ENCODE measurements around the gene PHC1.
"Not testable (repeated sequence)": the region's sequence is repeated elsewhere in the genome, so short reads cannot be mapped to it uniquely, and the experiment has no call there.

Gene PHC1

DNA sequence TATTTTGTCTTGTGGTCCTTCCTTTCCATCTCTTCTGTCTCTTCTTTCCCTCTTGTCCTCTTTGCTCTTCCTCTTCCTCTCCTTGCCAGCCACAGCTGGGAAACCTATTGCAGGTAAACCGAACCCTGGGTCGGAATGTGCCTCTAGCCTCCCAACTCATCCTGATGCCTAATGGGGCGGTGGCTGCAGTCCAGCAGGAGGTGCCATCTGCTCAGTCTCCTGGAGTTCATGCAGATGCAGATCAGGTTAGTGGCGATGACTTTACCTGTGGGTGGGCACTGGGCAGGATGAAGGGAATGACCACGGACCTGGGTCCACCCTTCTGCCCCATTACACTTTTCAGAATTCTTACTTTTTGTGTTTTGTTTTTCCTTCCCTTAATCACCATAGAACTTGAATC lies 8.2 kb downstream of the PHC1 start:
- no peaks in the 10 kb centered on the region for H3K27me3 ChIP-seq (ENCODE audit: control insufficient read depth in 5 of 5, insufficient read depth in 4 of 5, low read length in 5 of 5)
- no peak overlapping the region for H3K27ac ChIP-seq (ENCODE audit: low read depth, low read length)
- H3K9me3 ChIP-seq (ENCODE audit: control insufficient read depth in 5 of 5, low read length in 5 of 5) = no peaks in the 10 kb centered on the region
- H3K4me1 ChIP-seq (ENCODE audit: control insufficient read depth in 5 of 5, insufficient read depth in 5 of 5, low read length in 5 of 5) = no peaks in the 10 kb centered on the region
- peaks cover 7 to 37% (median 21%) of the 10 kb centered on the region in 5 donors for H3K36me3 ChIP-seq (ENCODE audit: control insufficient read depth in 5 of 5, insufficient read depth in 5 of 5, low read length in 5 of 5)
- no peak overlapping the region for H3K9ac ChIP-seq (ENCODE audit: low read length in 5 of 5)
- no peak overlapping the region for H3K4me3 ChIP-seq (ENCODE audit: low read depth in 1 of 5, low read length in 5 of 5)

DNA sequence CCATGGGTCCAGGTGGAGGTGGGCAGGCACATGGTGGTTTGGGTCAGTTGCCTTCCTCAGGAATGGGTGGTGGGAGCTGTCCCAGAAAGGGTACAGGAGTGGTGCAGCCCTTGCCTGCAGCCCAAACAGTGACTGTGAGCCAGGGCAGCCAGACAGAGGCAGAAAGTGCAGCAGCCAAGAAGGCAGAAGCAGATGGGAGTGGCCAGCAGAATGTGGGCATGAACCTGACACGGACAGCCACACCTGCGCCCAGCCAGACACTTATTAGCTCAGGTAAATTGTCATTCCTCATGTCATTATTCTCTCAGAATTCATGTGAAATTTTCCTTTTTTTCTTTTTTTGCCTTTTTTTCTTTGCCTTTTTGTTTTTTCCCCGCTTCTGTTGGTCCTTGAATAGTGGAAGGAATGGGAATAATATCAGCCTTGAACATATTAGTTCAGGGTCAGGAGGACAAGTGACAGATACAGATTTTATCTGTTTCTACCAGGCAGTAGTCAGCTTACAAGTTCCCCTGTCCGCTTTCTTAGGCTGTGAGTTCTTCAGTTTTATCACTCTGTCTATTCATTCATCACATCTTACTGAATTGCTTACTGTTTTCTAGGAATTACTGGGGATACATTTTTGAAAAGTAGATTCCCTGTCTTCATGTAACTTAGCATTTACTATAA lies 16.5 kb downstream of the PHC1 start:
- H3K27ac ChIP-seq (ENCODE audit: low read depth, low read length); H3K4me1 ChIP-seq (ENCODE audit: control insufficient read depth in 5 of 5, insufficient read depth in 5 of 5, low read length in 5 of 5); H3K9ac ChIP-seq (ENCODE audit: low read length in 5 of 5); H3K4me3 ChIP-seq (ENCODE audit: low read depth in 1 of 5, low read length in 5 of 5); H3K27me3 ChIP-seq (ENCODE audit: control insufficient read depth in 5 of 5, insufficient read depth in 4 of 5, low read length in 5 of 5); H3K9me3 ChIP-seq (ENCODE audit: control insufficient read depth in 5 of 5, low read length in 5 of 5): not testable (repeated sequence)
- peaks cover 8 to 48% (median 24%) of the 10 kb centered on the region in 5 donors for H3K36me3 ChIP-seq (ENCODE audit: control insufficient read depth in 5 of 5, insufficient read depth in 5 of 5, low read length in 5 of 5)

DNA sequence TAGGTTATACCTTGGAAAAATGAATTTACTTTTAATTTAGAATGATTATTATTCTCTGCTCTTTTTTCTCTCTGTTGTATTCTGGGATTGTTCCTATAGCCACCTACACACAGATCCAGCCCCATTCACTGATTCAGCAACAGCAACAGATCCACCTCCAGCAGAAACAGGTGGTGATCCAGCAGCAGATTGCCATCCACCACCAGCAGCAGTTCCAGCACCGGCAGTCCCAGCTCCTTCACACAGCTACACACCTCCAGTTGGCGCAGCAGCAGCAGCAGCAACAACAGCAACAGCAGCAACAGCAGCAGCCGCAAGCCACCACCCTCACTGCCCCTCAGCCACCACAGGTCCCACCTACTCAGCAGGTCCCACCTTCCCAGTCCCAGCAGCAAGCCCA lies 18.2 kb downstream of the PHC1 start:
- not testable (repeated sequence) for H3K9ac ChIP-seq (ENCODE audit: low read length in 5 of 5); H3K4me1 ChIP-seq (ENCODE audit: control insufficient read depth in 5 of 5, insufficient read depth in 5 of 5, low read length in 5 of 5); H3K27ac ChIP-seq (ENCODE audit: low read depth, low read length); H3K27me3 ChIP-seq (ENCODE audit: control insufficient read depth in 5 of 5, insufficient read depth in 4 of 5, low read length in 5 of 5); H3K9me3 ChIP-seq (ENCODE audit: control insufficient read depth in 5 of 5, low read length in 5 of 5); H3K4me3 ChIP-seq (ENCODE audit: low read depth in 1 of 5, low read length in 5 of 5)
- H3K36me3 ChIP-seq (ENCODE audit: control insufficient read depth in 5 of 5, insufficient read depth in 5 of 5, low read length in 5 of 5) = peaks cover 17 to 58% (median 28%) of the 10 kb centered on the region in 5 donors

- not testable (repeated sequence) for H3K4me3 ChIP-seq (ENCODE audit: low read depth in 1 of 5, low read length in 5 of 5); H3K27me3 ChIP-seq (ENCODE audit: control insufficient read depth in 5 of 5, insufficient read depth in 4 of 5, low read length in 5 of 5); H3K9ac ChIP-seq (ENCODE audit: low read length in 5 of 5); H3K27ac ChIP-seq (ENCODE audit: low read depth, low read length); H3K9me3 ChIP-seq (ENCODE audit: control insufficient read depth in 5 of 5, low read length in 5 of 5); H3K4me1 ChIP-seq (ENCODE audit: control insufficient read depth in 5 of 5, insufficient read depth in 5 of 5, low read length in 5 of 5)
- peaks cover 20 to 67% (median 29%) of the 10 kb centered on the region in 5 donors for H3K36me3 ChIP-seq (ENCODE audit: control insufficient read depth in 5 of 5, insufficient read depth in 5 of 5, low read length in 5 of 5)
These were observed 19.8 kb downstream of the PHC1 start for GRCh38 chr12:8934080-8934479.

- Histone ChIP-seq H3K4me1 (ENCODE audit: control insufficient read depth in 5 of 5, insufficient read depth in 5 of 5, low read length in 5 of 5) (no peaks in the 10 kb centered on the region), H3K4me3 (ENCODE audit: low read depth in 1 of 5, low read length in 5 of 5) (no peak overlapping the region), H3K9me3 (ENCODE audit: control insufficient read depth in 5 of 5, low read length in 5 of 5) (no peaks in the 10 kb centered on the region), H3K9ac (ENCODE audit: low read length in 5 of 5) (no peak overlapping the region), H3K36me3 (ENCODE audit: control insufficient read depth in 5 of 5, insufficient read depth in 5 of 5, low read length in 5 of 5) (peaks cover 19 to 58% (median 27%) of the 10 kb centered on the region in 5 donors), H3K27ac (ENCODE audit: low read depth, low read length) (no peak overlapping the region), H3K27me3 (ENCODE audit: control insufficient read depth in 5 of 5, insufficient read depth in 4 of 5, low read length in 5 of 5) (no peaks in the 10 kb centered on the region)
These were observed 22.4 kb downstream of the PHC1 start for GRCh38 chr12:8936735-8937134.

GRCh38 chr12:8937842-8938442 lies 23.6 kb downstream of the PHC1 start:
- H3K36me3 ChIP-seq (ENCODE audit: control insufficient read depth in 5 of 5, insufficient read depth in 5 of 5, low read length in 5 of 5) = peaks cover 27 to 63% (median 38%) of the 10 kb centered on the region in 5 donors
- not testable (repeated sequence) for H3K4me1 ChIP-seq (ENCODE audit: control insufficient read depth in 5 of 5, insufficient read depth in 5 of 5, low read length in 5 of 5); H3K27ac ChIP-seq (ENCODE audit: low read depth, low read length)

DNA sequence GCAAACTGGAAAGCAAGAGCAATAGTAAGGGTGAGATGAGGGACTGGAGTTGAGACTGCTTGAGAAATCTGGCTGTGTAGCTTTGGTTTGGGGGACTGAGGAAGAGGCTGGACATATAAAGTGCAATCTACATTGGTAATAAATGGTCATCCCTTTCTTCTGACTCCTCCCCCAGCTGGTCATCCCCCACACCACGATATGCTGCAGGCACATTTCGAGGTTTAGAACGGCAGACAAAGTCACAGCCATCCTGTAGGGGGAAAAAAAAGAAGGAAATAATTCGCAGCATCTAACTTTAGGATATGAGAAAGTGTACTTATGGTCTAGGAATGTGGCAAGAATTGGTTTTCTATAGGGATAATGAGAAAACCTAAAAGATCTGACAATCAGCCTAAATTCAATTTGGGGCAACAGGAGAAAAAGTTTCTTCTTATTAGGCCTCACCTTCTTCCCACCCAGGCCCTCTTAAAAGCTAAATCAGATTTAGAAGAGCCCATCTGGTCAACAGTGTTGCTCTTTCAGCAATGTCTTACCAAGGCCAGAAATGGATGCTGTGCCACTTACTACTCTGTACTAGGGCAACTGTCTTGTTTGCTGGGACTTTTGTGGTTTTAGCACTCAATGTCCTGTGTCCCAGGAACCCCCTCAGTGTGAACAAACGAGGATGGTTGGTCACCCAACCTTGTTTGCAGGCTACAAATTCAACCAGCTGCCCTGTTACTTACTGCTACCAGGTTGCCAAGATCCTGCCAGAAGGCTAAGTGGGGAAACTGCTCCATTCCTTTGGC lies 27.6 kb downstream of the PHC1 start:
- peaks cover 0 to 8% (median 0%) of the 10 kb centered on the region in 5 donors for H3K4me1 ChIP-seq (ENCODE audit: control insufficient read depth in 5 of 5, insufficient read depth in 5 of 5, low read length in 5 of 5)
- peak overlapping the region in 1 of 5 donors; percentile 17 for H3K9ac ChIP-seq (ENCODE audit: low read length in 5 of 5)
- H3K9me3 ChIP-seq (ENCODE audit: control insufficient read depth in 5 of 5, low read length in 5 of 5) = no peaks in the 10 kb centered on the region
- H3K27ac ChIP-seq (ENCODE audit: low read depth, low read length) = no peak overlapping the region
- H3K36me3 ChIP-seq (ENCODE audit: control insufficient read depth in 5 of 5, insufficient read depth in 5 of 5, low read length in 5 of 5) = peaks cover 35 to 75% (median 49%) of the 10 kb centered on the region in 5 donors
- no peak overlapping the region for H3K4me3 ChIP-seq (ENCODE audit: low read depth in 1 of 5, low read length in 5 of 5)
- H3K27me3 ChIP-seq (ENCODE audit: control insufficient read depth in 5 of 5, insufficient read depth in 4 of 5, low read length in 5 of 5) = no peaks in the 10 kb centered on the region

More at GRCh38 chr12:8937842-8938442, 23.6 kb downstream of the PHC1 start:
- not testable (repeated sequence) for H3K4me3 ChIP-seq (ENCODE audit: low read depth in 1 of 5, low read length in 5 of 5); H3K9ac ChIP-seq (ENCODE audit: low read length in 5 of 5); H3K27me3 ChIP-seq (ENCODE audit: control insufficient read depth in 5 of 5, insufficient read depth in 4 of 5, low read length in 5 of 5); H3K9me3 ChIP-seq (ENCODE audit: control insufficient read depth in 5 of 5, low read length in 5 of 5)

DNA sequence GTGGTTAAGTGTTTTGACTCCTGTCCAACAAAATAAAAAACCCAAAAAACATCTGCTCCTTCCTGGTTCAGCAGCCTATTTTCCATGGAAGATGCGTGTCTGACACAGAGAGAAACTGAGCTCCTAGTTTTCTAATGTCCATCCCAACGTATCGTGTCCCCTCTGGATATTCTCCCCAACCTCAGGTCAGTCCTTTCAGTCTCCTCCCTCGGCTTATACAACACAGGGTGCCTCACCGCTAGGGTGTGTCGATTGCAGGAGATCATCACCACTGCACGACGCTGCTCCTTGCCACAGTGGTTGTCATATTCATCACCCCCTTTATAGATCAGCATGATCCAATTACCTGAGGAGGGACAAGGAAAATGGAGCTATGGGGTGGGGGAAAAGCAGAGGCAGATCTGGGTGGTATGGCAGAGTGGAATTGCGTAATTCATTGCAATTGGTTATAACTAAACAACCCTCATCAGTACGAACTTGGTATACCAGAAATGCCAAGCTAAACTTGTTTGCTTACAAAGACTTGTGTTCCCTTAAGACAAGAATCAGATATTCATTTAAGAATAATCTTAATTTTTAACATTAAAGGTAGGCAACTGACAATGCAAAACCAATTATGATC lies 29.4 kb downstream of the PHC1 start:
- Histone ChIP-seq H3K36me3 (ENCODE audit: control insufficient read depth in 5 of 5, insufficient read depth in 5 of 5, low read length in 5 of 5) (peaks cover 33 to 60% (median 42%) of the 10 kb centered on the region in 5 donors), H3K9me3 (ENCODE audit: control insufficient read depth in 5 of 5, low read length in 5 of 5) (no peaks in the 10 kb centered on the region), H3K27ac (ENCODE audit: low read depth, low read length) (no peak overlapping the region), H3K27me3 (ENCODE audit: control insufficient read depth in 5 of 5, insufficient read depth in 4 of 5, low read length in 5 of 5) (no peaks in the 10 kb centered on the region), H3K4me1 (ENCODE audit: control insufficient read depth in 5 of 5, insufficient read depth in 5 of 5, low read length in 5 of 5) (peaks cover 0 to 25% (median 17%) of the 10 kb centered on the region in 5 donors), H3K9ac (ENCODE audit: low read length in 5 of 5) (no peak overlapping the region), H3K4me3 (ENCODE audit: low read depth in 1 of 5, low read length in 5 of 5) (no peak overlapping the region)

GRCh38 chr12:8946733-8947132 lies 32.4 kb downstream of the PHC1 start:
- Histone ChIP-seq H3K4me3 (ENCODE audit: low read depth in 1 of 5, low read length in 5 of 5) (no peak overlapping the region), H3K9ac (ENCODE audit: low read length in 5 of 5) (no peak overlapping the region), H3K27ac (ENCODE audit: low read depth, low read length) (no peak overlapping the region), H3K36me3 (ENCODE audit: control insufficient read depth in 5 of 5, insufficient read depth in 5 of 5, low read length in 5 of 5) (peaks cover 26 to 48% (median 37%) of the 10 kb centered on the region in 5 donors), H3K9me3 (ENCODE audit: control insufficient read depth in 5 of 5, low read length in 5 of 5) (no peaks in the 10 kb centered on the region), H3K4me1 (ENCODE audit: control insufficient read depth in 5 of 5, insufficient read depth in 5 of 5, low read length in 5 of 5) (peaks cover 12 to 42% (median 34%) of the 10 kb centered on the region in 5 donors), H3K27me3 (ENCODE audit: control insufficient read depth in 5 of 5, insufficient read depth in 4 of 5, low read length in 5 of 5) (peaks cover 0 to 9% (median 0%) of the 10 kb centered on the region in 5 donors)

All from subcutaneous abdominal adipose tissue (tissue), 5 donors.